GM12878 (cell line): Measurements from ENCODE around the gene HOXD9. TPM values are rescaled to one million over a fixed set of nuclear protein-coding genes. Genes with fewer than 3 reads are reported as not detected.

Source experiments
- ATAC-seq: fragments of 200-7000 bp; cut with Tn5 transposase; 3 replicates; pipeline ENCODE4 v1.9.1; 2020; ENCODE audit warnings: mild to moderate bottlenecking, moderate library complexity
- BruUV-seq: library from RNA; stranded (reverse); fragments of 400-500 nt; replicated peaks from 2 replicates; lab custom pipeline; 2021; lab: Mats Ljungman, UMichigan
- CTCF ChIA-PET: fragments of 300-600 bp; sonication (Branson Sonifier 250); formaldehyde crosslinking; extraction: SDS; loops from one replicate; lab custom pipeline; 2021; ENCODE audit warnings: inconsistent platforms; lab: Yijun Ruan, JAX
- POLR2A ChIA-PET: fragments of 350-600 bp; formaldehyde crosslinking; extraction: SDS; loops from one replicate; lab custom pipeline; 2021; ENCODE audit warnings: inconsistent platforms; lab: Charles Lee
- RAD21 ChIA-PET: fragments of 300-600 bp; sonication (Branson Sonifier 250); formaldehyde crosslinking; loops from one replicate; lab custom pipeline; 2023; ENCODE audit warnings: antibody characterized with exemption; ENCODE audit not compliant: unreplicated experiment; lab: Charles Lee
- SMC1A ChIA-PET: fragments of 300-600 bp; sonication (Branson Sonifier 250); formaldehyde crosslinking; loops from one replicate; lab custom pipeline; 2023; ENCODE audit not compliant: unreplicated experiment, uncharacterized antibody; lab: Charles Lee
- DNase-seq: peaks from one replicate; pipeline ENCODE4 v3.0.0-alpha.2; 2011; ENCODE audit warnings: low read depth, low spot score
- FAIRE-seq: peaks from 3 replicates; lab custom pipeline; 2011; peaks lifted over from hg19 to GRCh38; lab: Jason Lieb, UNC
- H2AFZ ChIP-seq: 2 replicates; pipeline ENCODE4 v1.6.0; 2011; ENCODE audit warnings: low read depth, low read length, control low read depth; ENCODE audit not compliant: control insufficient read depth
- H3K27ac ChIP-seq: 2 replicates; pipeline ENCODE4 v1.5.1; 2011; ENCODE audit warnings: control low read depth; ENCODE audit not compliant: control insufficient read depth, insufficient read depth
- H3K27me3 ChIP-seq, 2 experiments: replicated peaks in 1 of 2; 2 replicates each; pipeline versions ENCODE4 v1.6.0 to v1.6.1; 2011; ENCODE audit warnings: low read length in 1 of 2; ENCODE audit not compliant: control insufficient read depth in 2 of 2, insufficient read depth in 2 of 2
- H3K36me3 ChIP-seq, 2 experiments: 2 replicates each; pipeline ENCODE4 v1.5.1; 2011; ENCODE audit warnings: low read length in 1 of 2; ENCODE audit not compliant: control insufficient read depth in 2 of 2, insufficient read depth in 2 of 2
- H3K4me1 ChIP-seq: 2 replicates; pipeline ENCODE4 v1.6.1; 2011; ENCODE audit warnings: mild to moderate bottlenecking, low read length, moderate library complexity, mixed read lengths; ENCODE audit not compliant: control insufficient read depth, insufficient read depth
- H3K4me2 ChIP-seq: 2 replicates; pipeline ENCODE4 v1.6.0; 2011; ENCODE audit warnings: control low read depth; ENCODE audit not compliant: control insufficient read depth, insufficient read depth
- H3K4me3 ChIP-seq: fragments of 200-600 bp; sonication (generic); 2 replicates; pipeline ENCODE4 v1.5.1; 2016
- H3K79me2 ChIP-seq: 2 replicates; pipeline ENCODE4 v1.6.0; 2011; ENCODE audit warnings: low read length; ENCODE audit not compliant: control insufficient read depth, insufficient read depth
- H3K9ac ChIP-seq: 2 replicates; pipeline ENCODE4 v1.8.0; 2011; ENCODE audit warnings: low read length, control low read depth, mixed read lengths; ENCODE audit not compliant: control insufficient read depth, insufficient read depth
- H3K9me3 ChIP-seq: replicated peaks from 3 replicates; pipeline ENCODE4 v1.5.1; 2011; ENCODE audit warnings: mild to moderate bottlenecking, low read length; ENCODE audit not compliant: control insufficient read depth, insufficient read depth
- H4K20me1 ChIP-seq: 2 replicates; pipeline ENCODE4 v1.6.0; 2011; ENCODE audit not compliant: control insufficient read depth, insufficient read depth
- BACH1 ChIP-seq: fragments of 450-650 bp; IDR thresholded peaks from 2 replicates; pipeline ENCODE4 v1.6.1; 2017; ENCODE audit warnings: mild to moderate bottlenecking, borderline replicate concordance
- CBX3 ChIP-seq: fragments of 200-600 bp; sonication (generic); IDR thresholded peaks from 2 replicates; pipeline ENCODE4 v1.6.1; 2016; ENCODE audit warnings: low read depth, borderline replicate concordance
- KAT2A ChIP-seq: conservative IDR thresholded peaks from 2 replicates; pipeline ENCODE4 v1.6.1; 2011; ENCODE audit warnings: low read depth, low read length; ENCODE audit not compliant: control insufficient read depth
- NRF1 ChIP-seq: conservative IDR thresholded peaks from 2 replicates; pipeline ENCODE4 v1.6.1; 2011; ENCODE audit warnings: mild to moderate bottlenecking, low read depth, low read length, improper control_type of control experiment
- TBL1XR1 ChIP-seq: IDR thresholded peaks from 2 replicates; pipeline ENCODE4 v1.6.1; 2012; ENCODE audit warnings: low read depth, low read length, improper control_type of control experiment
- ZNF207 ChIP-seq: fragments of 450-650 bp; IDR thresholded peaks from 2 replicates; pipeline ENCODE4 v1.6.1; 2014; ENCODE audit warnings: antibody characterized with exemption, mild to moderate bottlenecking, borderline replicate concordance
- WGBS: methylation state at CpG from one replicate; pipeline ENCODE4 v1.1.6; 2016; ENCODE audit warnings: low lambda C conversion rate; ENCODE audit not compliant: insufficient replicate concordance, insufficient coverage; ENCODE audit errors: missing lambda C conversion rate; 5-methylcytosine and 5-hydroxymethylcytosine counted together
- in situ Hi-C: fragments of 300-500 bp; cut with MboI; formaldehyde crosslinking; loops from 9 replicates; pipeline ENCODE4 v1.14.3; 2018; ENCODE audit warnings: mixed read lengths
- intact Hi-C: fragments of 100-400 bp; cut with micrococcal nuclease; formaldehyde crosslinking; loops from one replicate; pipeline ENCODE4 v1.14.2; 2022; ENCODE audit not compliant: unreplicated experiment
- polyA plus RNA-seq, 11 experiments: library from polyadenylated mRNA; depleted of rRNA in 4 of 11; unstranded in 6 of 11; stranded (reverse) in 5 of 11; fragments of >200 nt; fragmentation: Nextera tagmentation in 4 of 11; fragmentation: Illumina TruSeq in 1 of 11; extraction: Ambion mirVana in 4 of 11; extraction: Trizol in 1 of 11; gene quantifications; 1 replicate in 1 of 11; 2 replicates in 10 of 11; pipeline versions ENCODE4 v1.2.1 to v1.2.3, GENCODE V29; 2011 to 2016; ENCODE audit warnings: inconsistent platforms in 2 of 11, missing spikeins in 2 of 11, low read depth in 1 of 11
- total RNA-seq, 4 experiments: library from RNA; depleted of rRNA in 3 of 4; stranded (reverse); fragments of >200 nt in 3 of 4; fragmentation: Illumina TruSeq in 1 of 4; extraction: Trizol in 1 of 4; gene quantifications; 2 replicates each; pipeline versions ENCODE4 v1.2.1 to v1.2.3, GENCODE V29; 2013 to 2021
- TF ChIP-seq, protein P1 (sequence below): fragments of 450-650 bp; IDR thresholded peaks from 2 replicates; pipeline ENCODE4 v1.6.1; 2017; ENCODE audit warnings: borderline replicate concordance
- TF ChIP-seq, protein P2 (sequence below): fragments of 450-650 bp; IDR thresholded peaks from 2 replicates; pipeline ENCODE4 v1.6.1; 2017; ENCODE audit warnings: antibody characterized with exemption, mild to moderate bottlenecking, moderate library complexity
- TF ChIP-seq, protein P3 (sequence below): fragments of 450-650 bp; formaldehyde crosslinking; IDR thresholded peaks from 2 replicates; pipeline ENCODE4 v1.4.0; 2022; ENCODE audit warnings: mild to moderate bottlenecking, moderate library complexity

Gene HOXD9
- total and polyA plus RNA-seq, 10 of the 15 experiments (the other 5 are each of a cell fraction or from before 2014, with no cell fraction given) = not detected

DNA sequence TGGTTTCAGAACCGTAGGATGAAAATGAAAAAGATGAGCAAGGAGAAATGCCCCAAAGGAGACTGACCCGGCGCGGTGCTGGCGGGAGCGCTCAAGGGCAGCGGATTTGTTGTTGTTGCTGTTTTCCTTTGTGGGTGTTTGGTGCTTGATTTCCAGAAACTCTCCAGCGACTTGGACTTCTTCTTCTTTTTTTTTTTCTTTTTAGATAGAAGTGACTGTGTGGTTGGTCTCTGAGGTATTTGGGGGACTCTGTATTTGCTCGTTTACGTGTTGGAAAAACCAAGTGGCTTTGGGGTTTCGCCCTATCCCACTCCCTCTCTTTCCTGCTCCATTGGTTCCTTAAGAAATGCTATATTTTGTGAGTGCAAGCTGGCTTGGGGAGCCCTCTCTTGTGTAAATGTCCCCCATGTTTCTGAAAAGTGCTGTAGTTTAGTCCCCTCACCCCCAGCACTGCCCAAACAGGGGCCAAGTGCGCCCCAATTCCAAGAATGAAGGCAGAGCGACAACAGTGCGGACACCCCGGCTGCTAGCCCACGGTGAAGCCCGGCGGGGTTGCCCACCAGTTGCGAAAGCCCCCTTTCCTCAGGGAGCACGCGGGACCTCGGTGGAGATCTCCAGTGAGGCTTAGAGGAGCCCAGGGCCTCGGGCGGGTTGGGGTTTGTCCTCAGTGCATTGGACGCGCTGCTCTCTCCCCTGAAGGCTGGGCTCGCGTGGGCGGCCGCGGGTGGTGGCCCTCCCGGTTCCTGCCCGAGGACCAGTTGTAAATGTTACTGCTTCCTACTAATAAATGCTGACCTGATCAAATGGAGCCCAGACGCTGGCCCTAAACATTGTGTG is 1.8 kb downstream of the HOXD9 start (continued):
- TF ChIP-seq CBX3 (no peak), KAT2A (no peak)
- TF ChIP-seq, protein P1, sequence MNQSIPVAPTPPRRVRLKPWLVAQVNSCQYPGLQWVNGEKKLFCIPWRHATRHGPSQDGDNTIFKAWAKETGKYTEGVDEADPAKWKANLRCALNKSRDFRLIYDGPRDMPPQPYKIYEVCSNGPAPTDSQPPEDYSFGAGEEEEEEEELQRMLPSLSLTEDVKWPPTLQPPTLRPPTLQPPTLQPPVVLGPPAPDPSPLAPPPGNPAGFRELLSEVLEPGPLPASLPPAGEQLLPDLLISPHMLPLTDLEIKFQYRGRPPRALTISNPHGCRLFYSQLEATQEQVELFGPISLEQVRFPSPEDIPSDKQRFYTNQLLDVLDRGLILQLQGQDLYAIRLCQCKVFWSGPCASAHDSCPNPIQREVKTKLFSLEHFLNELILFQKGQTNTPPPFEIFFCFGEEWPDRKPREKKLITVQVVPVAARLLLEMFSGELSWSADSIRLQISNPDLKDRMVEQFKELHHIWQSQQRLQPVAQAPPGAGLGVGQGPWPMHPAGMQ = no peak

DNA sequence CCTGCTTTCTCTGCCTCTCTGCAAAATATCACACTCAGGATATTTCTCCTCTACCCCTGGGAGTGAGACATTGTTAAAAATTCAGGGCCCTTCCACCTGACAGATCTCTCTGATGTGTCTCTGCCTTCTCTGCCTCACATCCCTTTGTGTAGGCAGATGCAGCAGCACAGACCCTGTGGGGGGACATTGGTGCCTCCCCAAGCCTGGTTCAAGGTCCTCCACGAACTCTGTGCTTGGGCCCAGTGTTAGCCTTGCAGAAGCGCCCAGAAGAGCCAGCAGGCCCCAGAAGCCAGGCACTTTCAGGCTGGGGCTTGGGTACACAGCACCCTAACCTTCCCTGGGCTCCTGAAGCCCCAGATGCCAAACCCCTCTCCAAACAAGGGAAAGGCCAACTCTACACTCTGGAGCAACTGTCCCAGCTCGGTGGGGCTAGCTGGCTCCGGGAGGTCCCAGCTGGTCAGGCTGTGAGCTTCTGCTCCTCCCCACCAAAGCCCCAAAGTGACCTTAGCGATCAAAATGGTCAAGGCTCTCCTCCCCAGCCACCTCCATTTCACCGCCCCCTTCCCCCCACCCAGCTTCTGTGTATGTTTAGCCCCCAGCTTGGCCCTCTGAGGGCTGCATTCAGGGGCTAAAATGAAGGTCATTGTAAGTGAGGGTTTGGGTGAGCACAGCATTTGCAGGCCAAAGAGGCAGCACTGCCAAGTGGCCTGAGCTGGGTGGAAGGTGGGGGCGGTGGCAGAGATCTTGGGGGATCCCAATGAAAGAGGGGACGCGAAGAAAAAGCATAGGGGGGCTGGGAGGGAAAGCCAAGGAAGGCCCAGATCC is 2.6 kb downstream of the HOXD9 start:
- 8% methylated on average over 7 of the region's 9 CpGs for WGBS
- intact Hi-C loops (loop anchor here (5.0 kb wide), 2 partner anchors 692 to 1037 kb away; no protein-coding TSS in a partner anchor), in situ Hi-C loops (loop anchor here (5.0 to 25.0 kb wide), 4 partner anchors 512 to 1212 kb away; no protein-coding TSS in a partner anchor)
- no peak overlapping the region for H3K9ac ChIP-seq
- FAIRE-seq (no peak), DNase-seq (no peak), ATAC-seq (no peak)
- peaks cover 1% of the 10 kb centered on the region; the same call in 2 of the 3 replicates for H3K9me3 ChIP-seq
- POLR2A ChIA-PET = no interaction called here
- peaks cover 11 to 29% of the 10 kb centered on the region in 2 experiments for H3K27me3 ChIP-seq
- RAD21 ChIA-PET = interaction anchor here (0.7 to 3.7 kb wide), 3 partner anchors 429 to 1024 kb away, joined by 3 to 17 read pairs (median 16); no protein-coding TSS in a partner anchor
- CTCF ChIA-PET = interaction anchor here (0.8 to 4.3 kb wide), 7 partner anchors 15 to 1024 kb away, joined by 3 to 79 read pairs (median 17); no protein-coding TSS in a partner anchor
- no TSS peak for BruUV-seq
- H2AFZ ChIP-seq = no peak overlapping the region
- H3K4me1 ChIP-seq = no peaks in the 10 kb centered on the region
- SMC1A ChIA-PET = interaction anchor here (0.7 to 3.1 kb wide), 4 partner anchors 15 to 526 kb away, joined by 4 to 37 read pairs (median 12); no protein-coding TSS in a partner anchor
- H3K4me3 ChIP-seq = no peak overlapping the region
- H3K27ac ChIP-seq = no peak overlapping the region
- no peaks in the 10 kb centered on the region for H4K20me1 ChIP-seq
- no peak overlapping the region for H3K4me2 ChIP-seq
- no peaks in the 10 kb centered on the region for H3K79me2 ChIP-seq
- no peaks in the 10 kb centered on the region for H3K36me3 ChIP-seq
- TF ChIP-seq, protein P2, sequence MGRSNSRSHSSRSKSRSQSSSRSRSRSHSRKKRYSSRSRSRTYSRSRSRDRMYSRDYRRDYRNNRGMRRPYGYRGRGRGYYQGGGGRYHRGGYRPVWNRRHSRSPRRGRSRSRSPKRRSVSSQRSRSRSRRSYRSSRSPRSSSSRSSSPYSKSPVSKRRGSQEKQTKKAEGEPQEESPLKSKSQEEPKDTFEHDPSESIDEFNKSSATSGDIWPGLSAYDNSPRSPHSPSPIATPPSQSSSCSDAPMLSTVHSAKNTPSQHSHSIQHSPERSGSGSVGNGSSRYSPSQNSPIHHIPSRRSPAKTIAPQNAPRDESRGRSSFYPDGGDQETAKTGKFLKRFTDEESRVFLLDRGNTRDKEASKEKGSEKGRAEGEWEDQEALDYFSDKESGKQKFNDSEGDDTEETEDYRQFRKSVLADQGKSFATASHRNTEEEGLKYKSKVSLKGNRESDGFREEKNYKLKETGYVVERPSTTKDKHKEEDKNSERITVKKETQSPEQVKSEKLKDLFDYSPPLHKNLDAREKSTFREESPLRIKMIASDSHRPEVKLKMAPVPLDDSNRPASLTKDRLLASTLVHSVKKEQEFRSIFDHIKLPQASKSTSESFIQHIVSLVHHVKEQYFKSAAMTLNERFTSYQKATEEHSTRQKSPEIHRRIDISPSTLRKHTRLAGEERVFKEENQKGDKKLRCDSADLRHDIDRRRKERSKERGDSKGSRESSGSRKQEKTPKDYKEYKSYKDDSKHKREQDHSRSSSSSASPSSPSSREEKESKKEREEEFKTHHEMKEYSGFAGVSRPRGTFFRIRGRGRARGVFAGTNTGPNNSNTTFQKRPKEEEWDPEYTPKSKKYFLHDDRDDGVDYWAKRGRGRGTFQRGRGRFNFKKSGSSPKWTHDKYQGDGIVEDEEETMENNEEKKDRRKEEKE = no peak
- TF ChIP-seq ZNF207 (no peak), NRF1 (no peak), TBL1XR1 (no peak), BACH1 (no peak)
- TF ChIP-seq, protein P3, sequence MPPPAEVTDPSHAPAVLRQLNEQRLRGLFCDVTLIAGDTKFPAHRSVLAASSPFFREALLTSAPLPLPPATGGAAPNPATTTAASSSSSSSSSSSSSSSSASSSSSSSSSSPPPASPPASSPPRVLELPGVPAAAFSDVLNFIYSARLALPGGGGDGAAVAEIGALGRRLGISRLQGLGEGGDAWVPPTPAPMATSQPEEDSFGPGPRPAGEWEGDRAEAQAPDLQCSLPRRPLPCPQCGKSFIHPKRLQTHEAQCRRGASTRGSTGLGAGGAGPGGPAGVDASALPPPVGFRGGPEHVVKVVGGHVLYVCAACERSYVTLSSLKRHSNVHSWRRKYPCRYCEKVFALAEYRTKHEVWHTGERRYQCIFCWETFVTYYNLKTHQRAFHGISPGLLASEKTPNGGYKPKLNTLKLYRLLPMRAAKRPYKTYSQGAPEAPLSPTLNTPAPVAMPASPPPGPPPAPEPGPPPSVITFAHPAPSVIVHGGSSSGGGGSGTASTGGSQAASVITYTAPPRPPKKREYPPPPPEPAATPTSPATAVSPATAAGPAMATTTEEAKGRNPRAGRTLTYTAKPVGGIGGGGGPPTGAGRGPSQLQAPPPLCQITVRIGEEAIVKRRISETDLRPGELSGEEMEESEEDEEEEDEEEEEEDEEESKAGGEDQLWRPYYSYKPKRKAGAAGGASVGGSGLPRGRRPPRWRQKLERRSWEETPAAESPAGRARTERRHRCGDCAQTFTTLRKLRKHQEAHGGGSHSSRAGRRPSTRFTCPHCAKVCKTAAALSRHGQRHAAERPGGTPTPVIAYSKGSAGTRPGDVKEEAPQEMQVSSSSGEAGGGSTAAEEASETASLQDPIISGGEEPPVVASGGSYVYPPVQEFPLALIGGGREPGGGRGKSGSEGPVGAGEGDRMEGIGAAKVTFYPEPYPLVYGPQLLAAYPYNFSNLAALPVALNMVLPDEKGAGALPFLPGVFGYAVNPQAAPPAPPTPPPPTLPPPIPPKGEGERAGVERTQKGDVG (CRISPR knock-in tag) = no peak
- TF ChIP-seq, protein P1 = no peak
